HG02973 (cell line): Measurements from ENCODE around the gene IFNG-AS1.
A peak's percentile ranks its signal among the peaks of the same experiment; 100 is the strongest.

Source experiments
- ATAC-seq: cut with Tn5 transposase; IDR thresholded peaks from one replicate; pipeline ENCODE4 v1.9.1; 2021; ENCODE audit warnings: moderate library complexity; ENCODE audit not compliant: unreplicated experiment

The IFNG-AS1 gene

GRCh38 chr12:67993143-67993542 lies 3.9 kb downstream of the IFNG-AS1 start:
- ATAC-seq = no peak

GRCh38 chr12:67994046-67994445 lies 4.8 kb downstream of the IFNG-AS1 start:
- no peak for ATAC-seq

- no peak for ATAC-seq
Observed at GRCh38 chr12:67996347-67996746, 7.1 kb downstream of the IFNG-AS1 start.

- ATAC-seq = no peak
Observed at GRCh38 chr12:67998379-67998778, 9.1 kb downstream of the IFNG-AS1 start.

GRCh38 chr12:67999244-67999643 lies 10.0 kb downstream of the IFNG-AS1 start:
- no peak for ATAC-seq

GRCh38 chr12:68001486-68002466 lies 12.5 kb downstream of the IFNG-AS1 start:
- no peak for ATAC-seq

- no peak for ATAC-seq
Observed at GRCh38 chr12:68003777-68004176, 14.5 kb downstream of the IFNG-AS1 start.

- no peak for ATAC-seq
Observed at GRCh38 chr12:68007033-68007432, 17.8 kb downstream of the IFNG-AS1 start.

GRCh38 chr12:68007466-68007865 lies 18.2 kb downstream of the IFNG-AS1 start:
- ATAC-seq = no peak

- ATAC-seq = no peak
Observed at GRCh38 chr12:68011206-68011881, 22.1 kb downstream of the IFNG-AS1 start.

- no peak for ATAC-seq
Observed at GRCh38 chr12:68011882-68012207, 22.6 kb downstream of the IFNG-AS1 start.

- ATAC-seq = peak; percentile 71
Observed at GRCh38 chr12:68012712-68013111, 23.5 kb downstream of the IFNG-AS1 start.

- ATAC-seq = no peak
Observed at GRCh38 chr12:68013181-68013580, 23.9 kb downstream of the IFNG-AS1 start.

- no peak for ATAC-seq
Observed at GRCh38 chr12:68016136-68016535, 26.9 kb downstream of the IFNG-AS1 start.

- ATAC-seq = no peak
Observed at GRCh38 chr12:68018315-68018714, 29.1 kb downstream of the IFNG-AS1 start.

GRCh38 chr12:68020049-68020448 lies 30.8 kb downstream of the IFNG-AS1 start:
- no peak for ATAC-seq

- no peak for ATAC-seq
Observed at GRCh38 chr12:68020699-68021098, 31.5 kb downstream of the IFNG-AS1 start.

- ATAC-seq = no peak
Observed at GRCh38 chr12:68028647-68029046, 39.4 kb downstream of the IFNG-AS1 start.

- no peak for ATAC-seq
Observed at GRCh38 chr12:68030248-68030647, 41.0 kb downstream of the IFNG-AS1 start.

GRCh38 chr12:68031174-68031573 lies 41.9 kb downstream of the IFNG-AS1 start:
- no peak for ATAC-seq

- ATAC-seq = no peak
Observed at GRCh38 chr12:68031881-68032739, 42.9 kb downstream of the IFNG-AS1 start.
